DND-41 (cell line): ENCODE data around the gene NUDT8.

Source experiments
- ATAC-seq: fragments of 200-7000 bp; cut with Tn5 transposase; 3 replicates; pipeline ENCODE4 v1.9.1; 2021; ENCODE audit warnings: low read depth; ENCODE audit not compliant: insufficient read depth
- DNase-seq: peaks from one replicate; pipeline ENCODE4 v3.0.0-alpha.2; 2020
- H2AFZ ChIP-seq: 2 replicates; pipeline ENCODE4 v1.6.0; 2012; ENCODE audit warnings: low read depth, low read length
- H3K27ac ChIP-seq: 2 replicates; pipeline ENCODE4 v1.5.1; 2012; ENCODE audit warnings: low read length, inconsistent platforms
- H3K27me3 ChIP-seq: fragments of 200-600 bp; sonication (generic); 2 replicates; pipeline ENCODE4 v1.6.0; 2012; ENCODE audit warnings: low read length, mild to moderate bottlenecking, inconsistent platforms; ENCODE audit not compliant: insufficient read depth, poor library complexity
- H3K36me3 ChIP-seq: 2 replicates; pipeline ENCODE4 v1.5.1; 2012; ENCODE audit warnings: low read length, inconsistent platforms; ENCODE audit not compliant: insufficient read depth
- H3K4me1 ChIP-seq: 2 replicates; pipeline ENCODE4 v1.5.1; 2012; ENCODE audit warnings: mild to moderate bottlenecking, low read length; ENCODE audit not compliant: insufficient read depth
- H3K4me2 ChIP-seq: 2 replicates; pipeline ENCODE4 v1.6.0; 2012; ENCODE audit warnings: mild to moderate bottlenecking, moderate library complexity, low read length, inconsistent platforms; ENCODE audit not compliant: insufficient read depth
- H3K4me3 ChIP-seq, 2 experiments: fragments of 200-600 bp in 1 of 2; shearing (Covaris generic) in 1 of 2; 2 replicates each; pipeline ENCODE4 v1.5.1; 2012 to 2016; ENCODE audit warnings: inconsistent platforms in 2 of 2, low read length in 2 of 2, mild to moderate bottlenecking in 2 of 2, low read depth in 1 of 2, moderate library complexity in 1 of 2
- H3K79me2 ChIP-seq: 2 replicates; pipeline ENCODE4 v1.6.0; 2012; ENCODE audit warnings: low read length, inconsistent platforms; ENCODE audit not compliant: insufficient read depth
- H3K9ac ChIP-seq: 2 replicates; pipeline ENCODE4 v1.6.0; 2012; ENCODE audit warnings: low read depth, mild to moderate bottlenecking, inconsistent platforms, low read length, moderate library complexity
- H3K9me3 ChIP-seq: 2 replicates; pipeline ENCODE4 v1.5.1; 2012; ENCODE audit warnings: low read length, moderate library complexity, mild to moderate bottlenecking, inconsistent platforms; ENCODE audit not compliant: insufficient read depth, severe bottlenecking
- H4K20me1 ChIP-seq: 2 replicates; pipeline ENCODE4 v1.6.0; 2012; ENCODE audit warnings: low read length; ENCODE audit not compliant: insufficient read depth
- EZH2 ChIP-seq: IDR thresholded peaks from 3 replicates; pipeline ENCODE4 v1.6.1; 2012; ENCODE audit warnings: borderline replicate concordance, low read depth, mild to moderate bottlenecking, moderate library complexity, low read length, inconsistent platforms; ENCODE audit not compliant: severe bottlenecking
- TF ChIP-seq, protein P1 (sequence below): IDR thresholded peaks from 2 replicates; pipeline ENCODE4 v1.5.1; 2012; ENCODE audit warnings: borderline replicate concordance, low read length, moderate library complexity, mild to moderate bottlenecking; ENCODE audit not compliant: poor library complexity, severe bottlenecking; ENCODE audit errors: extremely low read depth

NUDT8 gene

DNA sequence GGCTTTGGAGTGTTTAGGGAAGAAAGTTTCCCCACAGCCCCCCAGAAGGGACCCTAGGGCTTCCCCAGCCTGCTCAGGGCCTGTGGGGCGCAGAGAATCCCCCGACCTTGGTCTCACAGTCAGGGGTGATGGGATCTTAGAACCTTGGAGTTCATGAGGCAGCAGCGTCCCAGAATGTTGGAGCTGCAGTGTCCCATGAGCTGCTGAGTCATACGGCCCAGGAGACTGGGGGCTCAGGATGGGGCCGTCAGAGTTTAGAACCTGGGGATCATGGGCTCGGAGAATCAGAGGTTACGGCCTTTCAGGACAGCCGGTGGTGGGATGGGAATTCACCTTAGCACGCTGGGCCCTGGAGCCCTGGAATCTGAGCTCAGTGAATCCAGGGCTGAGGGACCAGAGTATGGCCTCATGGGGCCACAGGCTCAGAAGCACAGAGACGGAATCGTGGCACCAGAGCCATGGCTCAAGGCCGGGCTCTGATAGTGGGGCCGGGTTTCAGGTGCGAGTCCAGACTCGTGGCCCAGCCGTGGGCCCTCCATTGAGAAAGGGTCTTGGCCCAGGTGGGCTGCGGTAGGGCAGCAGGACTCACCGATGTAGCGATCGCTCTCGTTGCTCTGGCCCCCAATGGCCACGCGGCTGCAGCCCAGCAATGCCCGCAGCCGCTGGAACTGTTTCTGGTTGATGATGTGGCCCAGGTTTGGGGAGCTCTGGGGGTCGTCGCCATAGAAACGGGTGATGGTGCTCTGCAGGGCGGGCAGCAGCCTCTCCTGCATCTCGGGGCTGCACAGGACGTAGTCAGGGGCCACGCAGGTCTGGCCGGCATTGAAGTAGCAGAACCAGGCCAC, 35.2 kb upstream of the NUDT8 start:
- H3K79me2 ChIP-seq: peaks cover 27% of the 10 kb centered on the region

DNA sequence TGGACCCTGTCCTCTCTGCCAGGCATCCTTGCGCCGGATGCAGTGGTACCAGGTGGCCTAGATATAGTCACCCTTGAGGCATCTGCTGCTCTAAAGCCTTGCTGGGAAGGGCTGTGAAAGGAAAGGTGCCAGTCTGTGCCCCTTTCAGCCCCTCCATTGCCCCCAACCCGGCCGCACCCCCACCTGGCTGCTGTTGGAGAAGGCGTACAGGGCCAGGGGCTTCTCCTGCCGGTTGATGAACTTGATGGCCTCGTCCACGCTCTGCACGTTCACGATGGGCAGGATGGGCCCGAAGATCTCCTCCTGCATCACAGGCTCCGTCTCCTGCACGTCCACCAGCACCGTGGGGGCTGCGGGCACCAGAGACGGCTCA, 34.5 kb upstream of the NUDT8 start:
- Histone ChIP-seq H3K4me1 (peaks cover 30% of the 10 kb centered on the region), H4K20me1 (no peaks in the 10 kb centered on the region), H3K9ac (no peak overlapping the region), H3K27ac (peak overlapping the region; percentile 44; the same call in 1 of the 2 replicates), H3K79me2 (peaks cover 23% of the 10 kb centered on the region), H3K4me3 (no peak overlapping the region), H2AFZ (no peak overlapping the region), H3K4me2 (no peak overlapping the region), H3K27me3 (no peaks in the 10 kb centered on the region), H3K36me3 (no peaks in the 10 kb centered on the region), H3K9me3 (no peaks in the 10 kb centered on the region)
- no peak for ATAC-seq
- DNase-seq: no peak
- TF ChIP-seq, protein P1, sequence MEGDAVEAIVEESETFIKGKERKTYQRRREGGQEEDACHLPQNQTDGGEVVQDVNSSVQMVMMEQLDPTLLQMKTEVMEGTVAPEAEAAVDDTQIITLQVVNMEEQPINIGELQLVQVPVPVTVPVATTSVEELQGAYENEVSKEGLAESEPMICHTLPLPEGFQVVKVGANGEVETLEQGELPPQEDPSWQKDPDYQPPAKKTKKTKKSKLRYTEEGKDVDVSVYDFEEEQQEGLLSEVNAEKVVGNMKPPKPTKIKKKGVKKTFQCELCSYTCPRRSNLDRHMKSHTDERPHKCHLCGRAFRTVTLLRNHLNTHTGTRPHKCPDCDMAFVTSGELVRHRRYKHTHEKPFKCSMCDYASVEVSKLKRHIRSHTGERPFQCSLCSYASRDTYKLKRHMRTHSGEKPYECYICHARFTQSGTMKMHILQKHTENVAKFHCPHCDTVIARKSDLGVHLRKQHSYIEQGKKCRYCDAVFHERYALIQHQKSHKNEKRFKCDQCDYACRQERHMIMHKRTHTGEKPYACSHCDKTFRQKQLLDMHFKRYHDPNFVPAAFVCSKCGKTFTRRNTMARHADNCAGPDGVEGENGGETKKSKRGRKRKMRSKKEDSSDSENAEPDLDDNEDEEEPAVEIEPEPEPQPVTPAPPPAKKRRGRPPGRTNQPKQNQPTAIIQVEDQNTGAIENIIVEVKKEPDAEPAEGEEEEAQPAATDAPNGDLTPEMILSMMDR: no peak
- no peak for TF ChIP-seq EZH2

More for the DNA sequence above, 35.2 kb upstream of the NUDT8 start:
- DNase-seq (no peak), ATAC-seq (no peak)
- Histone ChIP-seq H3K4me3 (no peak overlapping the region), H3K36me3 (no peaks in the 10 kb centered on the region), H3K9me3 (no peaks in the 10 kb centered on the region), H3K9ac (no peak overlapping the region), H3K4me2 (no peak overlapping the region), H3K4me1 (peaks cover 36% of the 10 kb centered on the region), H3K27ac (peak overlapping the region; percentile 44), H3K27me3 (no peaks in the 10 kb centered on the region), H2AFZ (no peak overlapping the region), H4K20me1 (no peaks in the 10 kb centered on the region)
- TF ChIP-seq EZH2: no peak
- TF ChIP-seq, protein P1: no peak

DNA sequence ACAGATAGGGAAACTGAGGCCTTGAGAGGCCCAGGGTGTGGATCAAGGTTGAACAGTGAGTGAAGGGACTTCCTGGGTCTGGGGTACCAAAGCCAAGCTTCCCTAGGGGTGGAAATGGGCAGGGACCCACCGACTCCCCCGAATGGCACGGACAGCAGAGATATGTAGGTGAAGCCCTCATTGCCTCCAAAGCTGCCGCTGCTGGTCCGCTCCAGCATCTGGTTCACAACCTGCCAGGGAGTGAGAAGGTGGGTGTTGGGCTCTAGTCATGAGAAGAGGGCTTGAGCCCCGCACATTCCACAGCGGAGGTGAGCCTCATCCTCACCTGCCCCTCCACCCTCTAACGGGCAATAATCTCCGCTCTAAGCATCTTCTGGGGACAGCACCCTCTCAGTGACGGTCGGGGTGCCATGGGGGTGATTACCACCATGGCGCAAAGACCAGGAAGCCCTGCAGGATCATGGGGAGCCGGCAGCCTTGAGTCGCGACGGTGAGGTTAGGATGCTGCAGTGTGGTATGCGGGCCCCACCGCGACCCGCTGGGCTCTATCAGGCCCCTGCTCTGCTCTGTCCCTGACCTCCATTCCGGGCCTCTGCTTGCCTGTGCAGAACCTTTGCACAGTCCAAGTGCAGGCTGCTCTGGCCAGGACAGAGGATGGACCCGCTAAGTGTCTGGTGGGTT, 33.9 kb upstream of the NUDT8 start:
- no peak overlapping the region for H3K9ac ChIP-seq

More for the DNA sequence above, 33.9 kb upstream of the NUDT8 start:
- no peak overlapping the region for H2AFZ ChIP-seq
- no peaks in the 10 kb centered on the region for H4K20me1 ChIP-seq
- no peaks in the 10 kb centered on the region for H3K9me3 ChIP-seq
- DNase-seq (no peak), ATAC-seq (no peak)
- H3K4me2 ChIP-seq: no peak overlapping the region
- H3K27me3 ChIP-seq: no peaks in the 10 kb centered on the region
- H3K36me3 ChIP-seq: no peaks in the 10 kb centered on the region
- H3K4me1 ChIP-seq: peaks cover 28% of the 10 kb centered on the region
- H3K27ac ChIP-seq: peak overlapping the region; percentile 44; the same call in 1 of the 2 replicates
- no peak for TF ChIP-seq EZH2
- TF ChIP-seq, protein P1: no peak
- H3K4me3 ChIP-seq: no peak overlapping the region
- peaks cover 18% of the 10 kb centered on the region for H3K79me2 ChIP-seq
